IPS-NIHi7 (cell line): ENCODE results near the gene LDAH.

Experiments
- DNase-seq: peaks from one replicate; pipeline ENCODE4 v3.0.0; 2012; ENCODE audit warnings: mixed read lengths; ENCODE audit errors: extremely low spot score

The LDAH gene

DNA sequence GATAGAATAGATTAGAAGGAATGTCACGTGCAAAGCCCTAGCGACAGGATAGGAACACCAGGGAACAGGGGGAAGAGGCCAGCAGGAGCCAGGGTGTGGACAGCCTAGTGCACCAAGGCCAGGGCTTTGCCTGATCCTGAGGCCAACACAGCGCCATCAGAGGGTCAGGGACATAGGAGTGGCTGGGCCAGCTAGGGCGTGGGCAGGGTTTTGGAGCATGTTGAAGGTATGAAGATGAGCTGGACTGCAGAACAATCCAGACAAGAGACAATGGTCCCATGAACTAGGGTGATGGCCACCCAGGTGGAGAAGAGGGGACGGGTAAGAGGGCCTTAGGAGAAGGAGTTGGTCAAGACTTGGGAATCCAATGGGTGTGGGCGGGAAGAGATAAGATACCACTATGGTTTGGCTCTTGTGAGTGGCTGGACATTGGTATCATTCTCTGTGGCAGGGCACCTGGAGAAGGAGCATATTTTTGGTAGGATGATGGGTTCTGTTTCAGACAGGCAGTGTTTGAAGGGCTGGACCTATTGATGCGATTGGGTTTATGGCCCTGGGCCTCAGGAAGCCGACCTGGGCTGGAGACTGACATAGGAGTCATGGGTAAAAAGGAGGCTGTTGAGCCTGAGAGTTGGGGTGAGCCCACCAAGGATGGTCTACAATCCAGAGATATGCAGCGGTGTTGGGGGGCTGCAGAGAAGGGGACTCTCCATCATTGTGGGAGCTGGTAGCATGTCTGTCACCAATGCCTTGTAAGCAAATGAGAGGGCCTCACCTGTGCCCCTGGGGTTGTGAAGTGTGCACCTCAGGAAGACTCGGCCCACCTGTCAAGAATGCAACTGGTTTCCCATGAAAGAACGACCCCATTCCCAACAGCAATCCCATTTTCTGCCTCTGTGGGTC is 170.0 kb downstream of the LDAH start:
- no peak for DNase-seq

DNA sequence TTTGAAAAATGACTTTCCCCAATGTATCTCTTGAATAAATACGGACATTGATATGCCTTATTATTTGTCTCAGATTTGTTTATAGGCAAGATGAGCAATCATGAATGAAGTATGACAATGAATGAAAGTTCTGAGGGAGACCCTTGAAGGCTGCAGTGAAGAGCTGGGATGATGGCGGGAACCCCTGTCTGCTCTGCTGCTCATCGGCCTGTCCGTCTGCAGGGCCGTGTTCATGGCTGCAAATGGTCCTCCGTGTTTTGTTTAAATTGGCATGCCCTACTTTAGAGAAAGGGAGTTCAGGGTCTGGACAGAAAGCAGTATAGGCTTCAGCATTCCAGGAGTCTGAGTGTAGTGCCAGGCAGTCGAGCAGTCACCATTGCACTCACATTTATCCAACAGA is 170.8 kb downstream of the LDAH start:
- DNase-seq = no peak

DNA sequence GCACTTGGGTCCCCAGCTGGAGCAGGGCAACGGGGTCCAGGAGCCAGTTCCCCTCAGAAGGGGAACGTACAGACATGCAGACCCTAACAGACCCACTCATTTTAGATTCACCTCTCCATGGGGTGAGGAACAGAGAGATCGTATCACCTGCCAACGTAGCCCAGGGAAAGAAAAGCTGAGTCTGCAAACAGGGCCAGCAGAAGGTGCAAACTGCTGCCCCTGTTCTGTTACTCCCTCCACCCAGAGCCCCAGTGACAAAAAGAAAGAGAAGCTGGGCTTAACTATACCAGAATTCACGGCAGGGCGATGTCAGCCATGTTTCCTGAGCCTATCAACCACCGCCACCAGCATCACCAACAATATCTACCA is 171.2 kb downstream of the LDAH start:
- no peak for DNase-seq

DNA sequence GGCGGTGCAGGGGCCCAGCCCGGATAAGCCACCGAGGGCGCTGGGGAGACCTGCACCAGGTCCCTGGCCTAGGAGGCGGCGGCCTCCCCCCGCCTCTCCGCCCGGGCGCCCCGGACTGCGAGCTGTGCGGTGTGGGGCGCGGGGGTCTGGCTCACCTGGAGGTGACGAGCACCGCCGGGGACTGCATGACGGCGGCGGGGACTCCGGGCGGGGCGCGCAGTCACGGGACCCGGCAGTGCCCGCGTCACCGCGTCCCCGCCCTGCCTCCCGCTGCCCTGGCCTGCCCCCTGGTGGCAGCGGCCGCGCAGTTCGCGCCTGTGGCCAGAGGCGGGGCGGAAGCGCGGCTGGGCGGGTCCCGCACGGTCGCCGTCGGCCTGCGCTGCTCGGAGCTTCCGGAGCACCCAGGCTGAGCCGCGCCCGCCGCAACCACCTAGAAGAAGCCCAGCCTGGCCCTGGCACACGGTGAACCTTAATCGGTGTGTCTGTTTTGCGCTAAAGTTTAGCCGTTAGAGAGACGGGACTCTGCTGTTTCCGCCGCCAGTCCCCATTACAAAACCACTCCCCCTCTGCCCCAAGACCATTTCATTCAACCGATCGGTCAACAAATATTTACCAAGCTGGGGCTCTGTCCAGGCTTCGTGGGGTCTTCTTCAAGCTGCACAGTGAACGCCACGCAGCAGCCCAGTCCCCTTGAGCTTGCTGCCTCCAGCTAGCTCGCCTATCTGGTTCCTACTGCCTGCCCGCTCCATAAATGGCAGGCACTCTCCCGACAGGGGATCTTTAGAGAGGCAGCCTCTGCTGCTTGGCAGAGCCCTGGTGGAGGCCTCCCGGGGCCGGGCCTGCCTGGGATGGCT is 171.8 kb downstream of the LDAH start, which contains the start of gene HS1BP3:
Gene HS1BP3 (minus strand): TSS at position 222 of the 854 bp plus-strand sequence. CDS start 35 bp downstream, at position 187.
- DNase-seq = peak; percentile 94

DNA sequence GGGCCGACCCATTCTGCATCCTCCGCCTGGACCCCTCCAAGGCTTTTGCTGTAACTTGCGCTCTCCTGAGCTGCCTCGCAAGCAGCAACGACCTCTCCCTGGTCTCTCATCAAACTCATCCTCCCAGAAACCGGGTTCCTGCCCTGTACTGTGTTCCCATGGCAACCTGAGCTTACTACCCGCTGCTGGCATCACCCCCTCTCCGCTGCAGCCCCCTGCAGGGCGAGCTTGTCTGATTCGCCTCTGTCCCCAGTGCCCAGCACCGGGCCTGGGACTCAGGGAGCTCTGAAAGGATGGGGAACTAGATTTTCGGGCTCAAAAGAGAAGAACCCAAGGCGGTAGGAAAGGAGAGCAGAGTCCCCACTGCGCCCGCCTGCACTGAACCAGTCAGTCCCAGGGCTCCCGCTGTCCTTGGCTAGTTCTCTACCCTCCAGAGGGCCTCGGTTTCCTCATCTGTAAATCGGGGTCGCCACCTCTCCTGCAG is 172.5 kb downstream of the LDAH start:
- peak; percentile 46 for DNase-seq

DNA sequence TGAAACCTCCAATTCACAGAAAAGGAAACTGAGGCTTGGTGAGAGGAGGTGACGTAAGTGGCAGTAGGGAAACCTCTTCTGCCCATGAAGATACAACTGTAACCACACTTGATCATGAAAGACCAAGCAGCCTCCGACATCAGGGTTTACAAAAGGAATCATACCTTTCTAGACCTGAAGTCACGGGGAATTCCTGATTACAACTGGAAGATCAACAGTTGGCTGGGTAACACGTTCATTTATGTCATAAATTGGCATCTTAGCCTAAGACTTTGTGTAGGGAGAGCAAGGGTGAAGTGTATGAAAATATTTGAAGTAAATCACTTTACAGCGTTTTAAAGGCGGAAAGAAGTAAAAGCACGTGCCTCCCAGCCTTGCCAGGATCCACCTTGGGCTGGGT is 172.9 kb downstream of the LDAH start:
- no peak for DNase-seq

DNA sequence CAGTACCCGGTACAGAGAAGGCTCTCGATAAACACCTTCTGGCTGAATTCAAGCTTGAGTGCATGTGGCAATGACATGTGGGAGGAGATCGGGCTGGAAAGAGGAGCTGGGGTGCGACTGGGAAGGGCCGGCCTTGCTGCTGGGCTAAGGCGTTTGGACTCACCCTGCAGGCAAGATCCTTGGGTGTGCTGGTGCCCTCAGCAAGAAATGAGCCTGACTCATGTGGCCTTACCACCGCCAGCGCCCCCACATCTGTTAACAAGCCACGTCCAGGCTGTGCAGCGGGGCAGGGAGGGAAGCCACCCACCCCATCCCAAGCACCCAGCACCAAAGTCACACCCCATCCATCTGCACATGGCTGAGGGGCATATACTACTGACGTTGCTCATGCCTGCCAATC is 173.3 kb downstream of the LDAH start:
- no peak for DNase-seq

DNA sequence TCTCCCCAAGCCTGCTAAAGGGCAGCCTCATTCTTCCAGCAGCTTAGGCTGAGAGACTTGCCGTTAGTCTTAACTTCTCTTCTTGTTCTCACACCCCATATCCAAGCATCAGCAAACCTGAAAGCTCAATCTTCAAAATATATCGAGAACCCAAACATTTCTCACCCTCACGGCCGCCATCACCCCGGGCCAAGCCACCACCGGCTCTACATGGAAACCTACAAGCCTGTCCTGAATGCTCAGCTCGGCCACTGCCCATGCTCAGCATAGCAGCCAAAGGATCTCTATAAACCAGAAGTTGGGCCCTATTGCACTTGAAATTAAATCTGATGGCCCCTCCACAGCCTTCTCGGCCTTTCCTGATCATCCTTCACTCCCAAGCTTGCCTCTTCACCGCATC is 174.1 kb downstream of the LDAH start:
- DNase-seq = no peak

DNA sequence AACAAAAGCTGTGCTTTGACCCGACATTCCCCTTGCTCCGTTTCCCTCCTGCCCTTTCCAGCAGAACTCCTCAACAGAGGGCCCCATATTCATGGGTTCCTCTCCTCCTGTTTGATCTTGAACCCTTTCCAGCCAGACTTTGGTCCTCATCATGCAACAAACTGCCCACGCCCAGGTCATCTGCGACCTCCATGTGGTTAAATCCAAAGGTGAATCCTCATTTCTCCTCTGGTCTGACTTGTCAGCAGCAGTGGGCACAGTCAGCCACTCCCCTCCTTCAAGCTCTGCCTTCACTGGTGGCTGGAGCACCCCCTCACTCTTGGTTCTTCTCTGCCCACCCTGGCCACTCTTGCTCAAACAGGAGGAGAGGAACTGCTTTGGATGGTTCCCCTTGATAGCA is 174.7 kb downstream of the LDAH start:
- DNase-seq = no peak

DNA sequence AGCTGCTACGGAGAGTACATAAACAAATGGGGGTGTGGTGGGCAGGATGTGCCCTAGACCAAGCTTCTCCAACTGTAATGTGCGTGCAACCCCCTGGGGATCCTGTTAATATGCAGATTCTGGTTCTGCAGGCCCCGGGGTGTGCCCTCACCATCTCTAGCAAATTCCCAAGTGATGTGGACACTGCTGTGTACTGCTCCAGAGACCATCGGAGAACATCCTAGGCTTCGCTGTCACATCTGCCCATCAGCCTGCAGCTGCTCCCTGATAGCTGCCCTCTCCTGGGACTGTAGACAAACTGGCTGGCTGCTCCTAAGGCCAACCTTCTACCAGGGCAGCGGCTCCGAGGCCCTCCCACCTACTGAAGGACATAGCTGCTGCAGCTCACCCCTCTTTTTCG is 175.2 kb downstream of the LDAH start:
- no peak for DNase-seq

DNA sequence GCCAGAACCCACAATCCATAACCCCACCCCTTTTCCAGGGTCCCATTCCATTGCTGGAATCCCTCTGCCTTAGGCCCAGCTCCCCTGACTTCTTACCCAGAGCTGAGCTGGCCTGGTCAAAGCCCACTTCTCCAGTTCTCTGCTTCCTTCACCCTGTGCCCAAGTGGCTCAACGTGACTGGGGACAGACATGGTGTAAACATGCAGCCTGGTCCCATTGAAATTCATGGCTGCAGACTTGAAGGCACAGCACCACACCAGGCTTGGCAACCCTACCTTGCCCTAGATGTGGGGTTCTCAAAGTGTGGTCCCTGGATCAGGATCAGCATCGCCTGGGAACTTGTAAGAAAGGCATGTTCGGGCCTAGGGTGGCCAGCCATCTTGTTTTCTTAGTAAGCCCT is 175.7 kb downstream of the LDAH start:
- no peak for DNase-seq

DNA sequence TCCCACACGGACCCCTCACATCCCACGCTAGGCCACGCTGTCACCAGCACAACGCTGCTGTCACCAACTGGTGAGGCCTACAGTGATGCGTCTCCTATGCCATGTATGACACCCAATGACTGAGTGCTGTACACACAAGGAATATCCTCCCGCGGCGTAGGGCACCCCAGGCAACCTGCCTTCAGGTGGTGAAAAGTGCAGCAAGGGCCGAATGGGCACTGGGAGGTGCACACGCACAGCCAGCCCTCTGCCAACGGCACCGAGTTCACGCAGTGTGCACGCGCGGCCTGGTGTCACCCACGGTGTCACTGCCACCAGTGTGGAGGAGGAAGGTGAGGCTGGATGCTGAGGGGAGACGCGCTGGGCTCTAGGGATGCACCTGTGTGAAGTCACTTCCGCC is 176.5 kb downstream of the LDAH start:
- DNase-seq = no peak

DNA sequence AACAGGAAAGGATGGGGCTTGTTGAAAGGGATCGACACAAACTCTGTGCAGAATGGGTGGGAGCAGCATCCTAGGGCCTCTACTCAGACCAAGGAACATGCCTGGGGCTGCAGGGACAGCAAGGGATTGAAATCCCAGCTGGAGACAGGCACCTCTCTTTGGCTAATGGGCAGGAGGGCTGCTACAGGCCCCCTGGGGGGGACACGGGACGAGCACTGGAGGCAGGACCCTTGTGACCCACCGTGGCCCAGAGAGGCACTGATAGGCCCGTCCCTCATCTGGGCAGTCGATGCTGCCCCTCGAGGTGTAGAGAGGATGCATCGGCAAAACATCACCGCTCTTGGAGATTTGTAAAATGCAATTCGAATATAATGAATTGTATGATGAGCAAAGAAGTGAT is 177.1 kb downstream of the LDAH start:
- no peak for DNase-seq

DNA sequence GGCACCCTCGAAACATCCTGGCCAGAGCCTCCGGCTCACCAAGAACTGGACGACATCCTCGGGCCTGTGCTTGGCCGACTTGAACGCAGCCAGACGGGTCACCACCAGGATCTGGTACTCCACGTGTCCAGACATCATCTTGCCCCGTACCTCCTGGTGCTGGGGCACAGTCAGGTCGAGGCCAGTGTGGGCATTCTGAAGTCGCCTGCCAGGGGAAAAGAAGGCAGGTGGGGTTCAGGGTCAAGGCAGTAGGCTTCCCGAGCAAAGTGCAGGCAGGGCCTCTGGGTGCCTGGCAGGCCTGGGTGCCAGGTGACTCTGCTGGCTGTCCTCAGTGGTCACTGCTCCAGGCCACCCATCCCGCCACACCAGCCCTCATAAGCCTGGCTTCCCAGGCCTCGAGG is 177.6 kb downstream of the LDAH start:
- DNase-seq = no peak

DNA sequence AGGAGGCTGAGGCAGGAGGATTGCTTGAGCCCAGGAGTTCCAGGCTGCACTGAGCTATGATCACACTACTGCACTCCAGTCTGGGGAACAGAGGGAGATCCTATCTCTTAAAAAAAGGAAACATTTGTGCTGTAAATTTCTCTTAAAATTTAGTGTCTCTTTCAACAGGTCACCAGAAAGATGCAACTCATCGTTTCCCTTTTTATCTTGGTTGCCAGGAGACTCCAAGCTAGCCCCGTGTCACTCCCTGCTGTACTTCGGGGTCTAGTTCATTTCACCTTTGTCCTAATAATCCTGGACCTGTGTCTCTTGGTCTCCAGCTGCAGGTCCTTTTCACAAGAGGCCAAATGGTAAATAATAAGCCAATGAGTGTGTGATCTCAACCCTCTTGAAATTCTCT is 179.1 kb downstream of the LDAH start:
- no peak for DNase-seq

DNA sequence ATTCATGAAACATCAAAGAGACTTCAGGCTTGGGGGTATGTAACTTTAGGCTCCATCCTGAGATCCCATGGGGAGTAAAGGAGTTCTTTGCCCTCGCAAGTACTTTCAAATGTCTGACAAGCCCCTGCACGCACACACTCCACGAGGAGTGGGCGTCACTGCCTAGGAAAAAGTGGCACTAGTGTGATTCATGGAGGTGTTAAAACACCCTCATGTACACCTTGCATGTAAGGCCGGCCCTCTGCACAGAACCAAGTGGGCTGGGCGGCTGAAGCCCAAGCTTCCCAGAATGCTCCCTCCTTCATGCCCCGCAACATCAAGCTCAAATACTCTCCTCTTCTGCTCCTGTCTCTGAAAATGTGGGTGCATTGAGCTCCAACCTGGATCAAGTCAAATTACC is 179.8 kb downstream of the LDAH start:
- DNase-seq = no peak

DNA sequence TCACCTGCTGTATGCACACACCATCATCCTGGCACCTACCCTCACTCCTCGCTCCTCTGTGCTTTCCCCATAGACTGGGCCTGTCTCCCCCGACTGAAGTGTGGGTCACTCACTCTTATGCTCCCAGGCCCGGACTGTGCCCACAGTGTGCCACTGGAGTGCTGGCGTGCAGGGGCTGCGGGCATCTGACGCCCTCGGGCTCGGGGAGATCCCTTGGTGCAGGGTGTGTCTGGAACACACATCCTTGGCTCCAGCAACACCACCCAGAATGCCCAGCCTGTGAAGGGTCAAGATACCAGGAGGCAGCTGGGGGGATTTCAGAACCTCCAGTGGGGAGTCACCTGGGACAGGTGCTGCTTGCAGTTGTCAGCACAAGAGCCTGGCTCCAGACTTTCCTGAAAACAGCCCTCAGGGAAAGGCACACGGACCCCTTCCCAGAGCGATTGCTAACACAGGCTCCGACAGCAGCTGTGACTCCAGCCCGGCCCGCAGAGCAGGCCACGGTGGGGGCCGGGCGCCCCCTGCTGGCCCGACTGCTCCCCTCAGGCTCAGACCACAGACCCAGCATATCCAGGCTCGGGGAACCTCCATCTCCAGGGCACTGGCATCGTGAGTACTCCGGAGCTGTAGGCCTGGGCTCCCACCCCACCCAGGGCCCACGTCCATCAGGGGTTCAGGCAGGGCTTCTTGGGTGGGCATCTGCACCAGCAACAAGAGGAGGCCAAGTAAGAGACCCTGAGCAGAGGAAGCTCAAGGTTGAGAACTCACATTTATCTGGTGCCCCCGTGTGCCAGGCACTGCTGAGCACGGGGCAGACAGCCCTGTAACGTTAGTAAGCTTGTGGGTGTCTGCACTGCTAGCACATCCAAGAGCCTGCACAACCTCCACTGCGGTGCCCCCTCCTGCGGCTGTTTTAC is 180.6 kb downstream of the LDAH start:
- DNase-seq = peak; percentile 92

DNA sequence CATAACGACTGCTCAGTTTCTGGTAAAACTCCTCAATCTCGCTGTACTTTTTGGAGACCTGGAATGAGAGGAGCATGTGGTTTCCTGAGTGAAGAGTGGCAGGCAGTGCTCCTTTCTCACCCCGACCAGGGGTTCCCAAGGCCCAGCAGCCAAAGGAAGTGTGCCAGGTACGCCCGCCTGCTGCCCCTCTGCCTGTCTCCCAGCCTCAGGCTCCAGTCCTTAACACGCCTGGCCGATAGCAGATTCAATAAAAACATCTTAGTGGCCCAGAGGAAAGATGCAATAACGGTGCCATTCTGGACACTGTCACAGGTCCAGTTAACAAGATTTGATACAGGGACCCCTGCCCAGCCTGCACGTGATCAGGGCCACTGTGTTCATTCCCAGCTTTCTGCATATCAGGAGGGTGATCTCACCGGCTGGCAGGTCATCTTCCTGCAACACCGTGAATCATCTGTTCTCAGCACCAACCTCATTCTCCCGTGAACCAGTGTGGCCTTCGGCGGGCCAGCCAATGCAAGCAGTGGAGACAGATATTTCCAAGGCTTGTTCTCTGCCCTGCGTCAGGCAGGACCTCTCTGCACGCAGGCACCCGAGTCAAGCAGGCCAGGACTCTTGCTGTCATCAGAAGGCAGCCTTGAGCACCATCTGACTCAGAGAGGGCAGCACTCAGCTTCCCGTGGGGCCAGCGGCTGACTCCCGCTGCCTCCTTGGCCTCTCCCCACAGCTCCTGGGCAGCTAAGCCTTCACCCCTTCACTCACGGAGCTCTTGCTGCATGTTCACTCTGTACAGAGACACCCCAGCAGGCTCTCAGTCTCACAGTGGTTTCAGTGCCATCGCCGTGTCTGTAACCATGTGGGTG is 181.5 kb downstream of the LDAH start:
- no peak for DNase-seq

DNA sequence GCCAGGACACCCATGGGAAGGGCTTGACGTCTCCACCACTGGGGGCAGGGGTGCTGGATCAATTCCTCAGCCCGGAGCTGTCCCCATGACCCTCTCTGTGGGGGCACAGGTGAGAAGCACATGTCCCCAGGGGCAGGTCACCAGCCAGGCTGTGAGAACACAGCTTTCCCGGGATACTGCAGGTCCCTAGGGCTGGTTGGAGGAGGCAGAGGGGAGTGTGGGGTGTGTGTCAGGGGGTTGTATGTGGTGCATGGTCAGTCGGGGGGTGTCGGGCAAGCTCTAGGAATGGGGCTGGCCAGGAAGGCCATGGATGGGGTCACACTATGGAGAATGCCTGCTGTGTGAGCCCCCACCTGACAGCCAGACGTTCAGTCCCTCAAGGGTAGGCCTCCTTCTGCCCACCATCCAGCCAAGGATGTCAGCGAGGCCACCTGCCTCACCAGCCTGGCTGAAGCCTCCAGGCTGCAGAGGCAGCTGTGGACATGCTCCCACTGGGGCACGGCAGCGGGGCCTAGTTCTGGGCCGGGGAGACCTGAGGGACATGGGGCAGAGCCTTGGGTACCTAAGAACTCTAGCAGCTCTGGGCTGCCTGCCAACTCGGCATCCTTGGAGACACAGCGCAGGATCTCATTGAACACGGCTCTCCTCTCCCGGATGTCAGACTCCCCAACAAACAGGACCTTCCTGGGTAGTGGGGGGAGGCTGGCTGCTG is 182.3 kb downstream of the LDAH start:
- no peak for DNase-seq
